CD1c-positive myeloid dendritic cell (primary cell): Measurements from ENCODE around the gene PKD1.
A peak's percentile ranks its signal among the peaks of the same experiment; 100 is the strongest.

Experiments
- DNase-seq: peaks from one replicate; pipeline ENCODE4 v3.0.0-alpha.2; 2016; ENCODE audit errors: extremely low spot score

PKD1 gene

GRCh38 chr16:2074071-2074470, 61.6 kb downstream of the PKD1 start:
- DNase-seq: no peak

GRCh38 chr16:2072926-2073325, 62.8 kb downstream of the PKD1 start:
- no peak for DNase-seq

DNA sequence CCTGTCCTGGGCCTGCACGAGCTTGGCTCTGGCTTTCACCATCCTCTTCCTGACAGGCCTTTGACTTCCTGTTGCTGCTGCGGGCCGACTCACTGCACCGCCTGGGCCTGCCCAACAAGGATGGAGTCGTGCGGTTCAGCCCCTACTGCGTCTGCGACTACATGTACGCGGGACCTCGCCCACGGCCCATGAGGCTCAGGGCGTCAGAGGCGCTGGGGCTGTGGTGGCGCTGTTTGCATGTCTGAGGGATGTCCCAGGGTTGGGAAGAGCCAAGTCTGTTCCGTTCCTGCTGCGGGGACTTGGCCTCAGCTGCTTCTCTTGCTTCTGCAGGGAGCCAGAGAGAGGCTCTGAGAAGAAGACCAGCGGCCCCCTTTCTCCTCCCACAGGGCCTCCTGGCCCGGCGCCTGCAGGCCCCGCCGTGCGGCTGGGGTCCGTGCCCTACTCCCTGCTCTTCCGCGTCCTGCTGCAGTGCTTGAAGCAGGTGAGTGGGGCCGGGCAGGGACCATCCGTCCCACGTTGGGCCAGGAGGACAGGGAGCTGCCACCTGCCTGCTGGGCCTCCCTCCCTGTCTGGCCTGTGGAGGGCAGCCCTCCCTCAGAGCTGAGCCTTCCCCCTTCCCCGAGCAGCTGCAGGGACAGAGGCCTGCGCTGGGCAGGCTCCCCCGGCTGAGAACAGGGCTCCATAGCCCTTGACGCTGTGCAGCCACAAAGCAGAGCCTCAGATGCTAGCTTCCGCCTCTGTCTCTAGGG, 64.1 kb downstream of the PKD1 start:
- DNase-seq: no peak

DNA sequence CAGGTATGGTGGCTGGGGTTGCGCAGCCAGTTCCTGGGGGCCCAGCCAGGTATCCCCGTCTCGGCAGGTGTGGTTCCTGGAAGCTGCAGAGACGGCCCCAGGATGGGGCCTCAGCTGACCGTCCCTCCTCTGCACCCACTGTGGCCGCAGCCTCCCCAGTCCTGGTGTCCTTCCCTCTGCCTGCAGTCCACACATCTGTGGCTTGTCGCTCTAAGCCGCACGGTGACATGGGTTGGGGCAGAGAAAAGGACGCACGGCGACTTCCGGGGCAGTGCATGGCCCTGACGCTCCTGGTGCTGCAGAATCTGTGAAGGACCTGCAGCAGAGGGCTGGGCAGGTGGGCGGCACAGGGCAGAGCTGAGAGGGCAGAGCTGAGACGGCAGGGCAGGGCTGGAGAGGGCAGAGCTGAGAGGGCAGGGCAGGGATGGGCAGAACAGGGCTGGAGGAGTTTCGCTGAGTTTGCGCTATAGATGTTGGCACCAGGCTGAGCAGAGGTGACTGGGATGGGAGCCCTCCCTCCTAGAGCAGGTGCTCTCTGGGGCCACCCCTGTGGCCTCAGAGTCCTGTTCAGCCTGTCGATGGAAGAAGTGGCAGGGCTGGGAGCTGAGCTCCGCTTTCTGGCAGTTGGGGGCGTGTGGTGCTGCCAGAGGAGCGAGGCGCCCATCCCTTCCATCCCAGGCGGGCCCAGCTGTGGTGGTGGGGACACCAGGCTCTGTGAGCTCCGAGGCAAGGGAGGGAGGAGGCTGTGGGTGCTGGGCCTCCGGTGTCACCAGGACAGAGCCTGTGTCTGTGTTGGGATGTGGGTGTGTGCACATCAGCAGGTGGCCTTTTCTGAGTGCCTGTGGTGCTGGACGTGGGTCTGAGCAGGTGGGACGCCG, 64.9 kb downstream of the PKD1 start:
- DNase-seq: no peak

DNA sequence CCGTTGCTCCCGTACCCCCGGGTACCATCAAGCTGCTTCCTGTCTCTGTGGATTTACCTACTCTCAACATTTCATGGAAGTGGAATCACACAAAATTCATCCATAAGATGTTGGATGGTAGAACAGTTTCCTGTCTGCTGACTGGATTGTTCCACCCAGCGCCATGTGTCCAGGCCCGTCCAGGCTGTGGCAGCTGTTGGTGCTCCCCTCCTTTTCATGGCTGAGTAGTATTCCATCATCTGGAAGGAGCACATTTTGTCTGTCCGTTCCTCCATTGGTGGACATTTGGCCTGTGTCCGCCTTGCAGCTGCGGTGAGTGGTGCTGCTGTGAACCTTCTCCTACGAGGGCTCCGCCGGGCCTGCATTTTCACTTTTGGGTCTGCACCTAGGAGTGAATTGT, 69.6 kb downstream of the PKD1 start:
- DNase-seq: no peak

DNA sequence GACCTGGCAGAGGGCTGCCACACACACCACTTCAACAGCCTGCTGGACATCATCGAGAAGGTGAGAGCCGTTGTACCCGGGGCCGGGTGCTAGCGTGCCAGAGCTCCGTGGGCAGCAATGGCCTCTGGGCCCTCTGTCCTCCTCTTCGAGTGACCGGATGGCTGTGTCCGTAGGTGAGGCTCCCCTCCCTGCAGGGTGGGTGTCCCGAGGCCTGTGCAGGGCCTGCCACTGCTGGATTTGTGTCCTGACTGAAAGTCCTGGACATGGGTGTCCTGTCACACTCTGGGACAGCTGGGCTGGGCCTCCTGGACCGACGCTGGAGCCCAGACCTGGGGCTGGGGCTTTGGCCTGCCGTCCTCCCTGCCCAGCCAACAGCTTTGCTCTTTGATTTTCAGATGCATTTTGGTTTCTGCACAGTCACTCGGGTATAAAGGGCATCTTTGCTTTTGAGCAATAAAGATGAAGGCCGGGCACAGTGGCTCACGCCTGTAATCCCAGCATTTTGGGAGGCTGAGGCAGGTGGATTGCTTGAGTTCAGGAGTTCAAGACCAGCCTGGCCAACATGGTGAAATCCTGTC, 71.2 kb downstream of the PKD1 start:
- DNase-seq: no peak

DNA sequence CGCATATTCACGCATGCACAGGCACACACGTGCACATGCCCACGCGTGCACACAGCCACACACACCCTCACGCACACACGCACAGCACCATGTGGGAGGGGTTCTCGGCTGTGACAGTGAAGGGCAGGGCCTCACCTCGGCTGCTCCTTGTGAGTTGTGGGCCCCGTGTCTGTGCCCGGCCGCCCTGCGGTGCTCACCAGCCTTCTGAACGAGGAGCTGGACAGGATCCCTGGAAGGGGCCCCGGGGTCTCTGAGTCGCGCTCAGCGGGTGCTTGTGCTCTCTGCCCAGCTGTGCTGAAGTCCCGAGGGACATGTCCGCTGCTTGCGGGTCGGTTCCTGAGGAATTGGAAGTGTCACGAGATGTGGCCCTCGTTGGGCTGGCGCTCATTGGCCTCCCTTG, 71.8 kb downstream of the PKD1 start:
- DNase-seq: no peak

GRCh38 chr16:2062801-2063200, 72.9 kb downstream of the PKD1 start:
- DNase-seq: no peak

GRCh38 chr16:2061526-2061925, 74.2 kb downstream of the PKD1 start:
- no peak for DNase-seq

- DNase-seq: no peak
Observed at GRCh38 chr16:2061023-2061422, 74.7 kb downstream of the PKD1 start.

GRCh38 chr16:2060346-2060745, 75.4 kb downstream of the PKD1 start:
- no peak for DNase-seq

GRCh38 chr16:2058872-2059271, 76.8 kb downstream of the PKD1 start:
- no peak for DNase-seq

DNA sequence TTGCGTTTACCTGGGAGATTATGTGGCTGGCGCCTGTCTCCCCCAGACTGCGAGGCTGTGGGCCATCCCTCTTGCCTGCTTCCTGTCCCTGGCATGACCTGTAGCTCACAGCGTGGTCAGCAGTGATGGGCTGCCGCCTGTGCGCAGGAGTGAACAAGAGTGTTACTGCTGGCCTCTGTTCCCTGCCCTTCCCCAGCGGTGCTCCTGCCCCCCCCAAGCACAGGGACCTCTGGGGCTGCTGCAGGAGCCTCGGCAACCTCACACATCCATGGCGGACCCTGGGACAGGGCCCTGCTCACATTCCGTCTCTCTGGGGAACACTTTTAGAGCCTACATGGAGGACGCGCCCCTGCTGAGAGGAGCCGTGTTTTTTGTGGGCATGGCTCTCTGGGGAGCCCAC, 77.3 kb downstream of the PKD1 start:
- DNase-seq: no peak

DNA sequence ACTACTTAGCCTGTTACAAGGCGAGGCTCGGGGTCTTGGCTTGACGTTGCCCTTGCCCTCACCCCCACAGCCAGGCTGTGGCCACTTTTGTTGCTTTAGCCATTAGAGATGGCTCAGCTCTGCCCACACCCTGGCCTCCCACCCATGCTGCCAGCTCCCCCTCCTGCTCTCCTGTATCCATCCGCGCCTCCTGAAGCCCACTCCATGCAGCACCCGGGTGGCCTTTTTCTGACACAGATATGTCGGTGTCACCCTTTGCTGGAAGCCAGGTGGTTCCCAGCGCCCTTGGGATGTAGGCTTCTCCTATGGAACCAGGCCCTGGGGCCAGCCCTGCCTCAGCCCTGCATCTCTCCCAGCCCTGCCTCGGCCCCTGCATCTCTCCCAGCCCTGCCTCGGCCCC, 78.3 kb downstream of the PKD1 start:
- DNase-seq: no peak

DNA sequence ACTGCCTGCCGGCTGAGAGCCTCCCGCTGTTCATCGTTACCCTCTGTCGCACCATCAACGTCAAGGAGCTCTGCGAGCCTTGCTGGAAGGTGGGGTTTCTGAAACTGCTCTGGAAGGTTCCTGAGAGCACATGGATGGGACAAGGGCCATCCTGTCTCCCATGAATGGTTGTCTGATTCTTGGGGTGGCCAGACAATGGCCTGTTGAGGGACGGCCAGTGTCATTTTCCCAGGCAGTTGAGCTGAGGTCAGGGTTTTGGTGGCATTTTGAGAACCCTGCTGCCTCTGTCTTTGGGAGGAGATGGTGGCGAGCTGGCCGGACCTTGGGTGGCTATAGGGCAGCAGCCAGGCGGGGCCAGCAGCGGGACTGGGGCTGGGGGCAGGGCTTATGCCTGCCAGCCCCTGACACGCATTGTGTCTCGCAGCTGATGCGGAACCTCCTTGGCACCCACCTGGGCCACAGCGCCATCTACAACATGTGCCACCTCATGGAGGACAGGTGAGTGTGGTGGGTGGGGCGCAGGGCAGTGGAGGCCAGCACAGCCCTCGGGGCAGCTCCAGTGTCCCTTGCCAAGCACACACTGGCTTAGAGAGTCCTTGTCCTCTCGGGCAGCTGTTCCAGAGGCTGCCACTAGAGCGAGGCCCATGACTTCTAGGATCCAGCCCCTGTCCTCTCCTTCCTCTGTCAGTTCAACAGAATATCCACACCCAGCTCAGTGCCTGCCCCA, 78.9 kb downstream of the PKD1 start:
- DNase-seq: no peak

GRCh38 chr16:2056077-2056476, 79.6 kb downstream of the PKD1 start:
- DNase-seq: no peak

GRCh38 chr16:2054543-2055245, 81.0 kb downstream of the PKD1 start:
- no peak for DNase-seq

GRCh38 chr16:2053897-2054296, 81.8 kb downstream of the PKD1 start:
- DNase-seq: no peak

GRCh38 chr16:2053211-2053610, 82.5 kb downstream of the PKD1 start:
- DNase-seq: no peak

DNA sequence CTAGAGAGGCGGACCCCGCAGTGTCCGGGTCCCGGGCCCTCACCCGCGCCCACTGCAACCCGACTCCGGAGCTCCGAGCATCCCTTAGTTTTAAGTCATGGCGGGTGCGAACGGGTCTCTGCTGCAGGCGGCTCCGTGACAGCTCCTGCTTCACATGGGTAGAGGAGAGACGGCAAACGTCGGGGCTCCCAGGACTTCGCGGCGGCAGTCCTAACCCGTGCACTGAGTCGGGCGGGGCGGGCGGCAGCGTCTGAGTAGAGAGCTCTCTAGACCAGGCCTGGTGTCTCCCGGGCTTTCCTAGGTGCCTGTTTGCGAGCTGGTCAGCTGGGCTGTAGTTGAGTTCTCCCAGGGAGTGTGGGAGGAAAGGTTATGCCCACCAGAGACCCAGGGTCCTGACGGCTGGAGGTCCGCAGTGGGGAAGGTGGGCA, 87.6 kb downstream of the PKD1 start:
- no peak for DNase-seq

- peak; percentile 97 for DNase-seq
Observed at GRCh38 chr16:2047330-2048115, 88.2 kb downstream of the PKD1 start, which contains the start of the genes NTHL1 and TSC2. Gene NTHL1, minus strand, starts transcription at chr16:2047834. Its CDS starts 11 bp downstream, at chr16:2047823. Gene TSC2, plus strand, starts transcription at chr16:2047985. Its CDS starts 631 bp downstream, at chr16:2048616.
